ENCODE measurements around the gene CHST11. TPM values are rescaled to one million over a fixed set of nuclear protein-coding genes. Genes with fewer than 3 reads are reported as not detected.

CHST11 gene
- total and polyA plus RNA-seq, 10 donors: 5.2 to 65.1 (median 48.4) TPM

GRCh38 chr12:104752016-104752415 is 295.3 kb downstream of the CHST11 start:
- Histone ChIP-seq H3K27ac (peak overlapping the region in 1 of 8 donors; percentile 10), H3K36me3 (peaks cover 0 to 6% (median 3%) of the 10 kb centered on the region in 6 donors), H3K9me3 (no peaks in the 10 kb centered on the region), H3K27me3 (replicated peaks in 1 of 7) (no peaks in the 10 kb centered on the region), H3K4me3 (no peak overlapping the region), H3K4me1 (peaks cover 22 to 60% (median 50%) of the 10 kb centered on the region in 6 donors)
- intact Hi-C loops (cut with DNase I; ENCODE audit: low total_unique reads): no loop called here
- DNase-seq: peak; percentile 65
- TF ChIP-seq, protein P1, sequence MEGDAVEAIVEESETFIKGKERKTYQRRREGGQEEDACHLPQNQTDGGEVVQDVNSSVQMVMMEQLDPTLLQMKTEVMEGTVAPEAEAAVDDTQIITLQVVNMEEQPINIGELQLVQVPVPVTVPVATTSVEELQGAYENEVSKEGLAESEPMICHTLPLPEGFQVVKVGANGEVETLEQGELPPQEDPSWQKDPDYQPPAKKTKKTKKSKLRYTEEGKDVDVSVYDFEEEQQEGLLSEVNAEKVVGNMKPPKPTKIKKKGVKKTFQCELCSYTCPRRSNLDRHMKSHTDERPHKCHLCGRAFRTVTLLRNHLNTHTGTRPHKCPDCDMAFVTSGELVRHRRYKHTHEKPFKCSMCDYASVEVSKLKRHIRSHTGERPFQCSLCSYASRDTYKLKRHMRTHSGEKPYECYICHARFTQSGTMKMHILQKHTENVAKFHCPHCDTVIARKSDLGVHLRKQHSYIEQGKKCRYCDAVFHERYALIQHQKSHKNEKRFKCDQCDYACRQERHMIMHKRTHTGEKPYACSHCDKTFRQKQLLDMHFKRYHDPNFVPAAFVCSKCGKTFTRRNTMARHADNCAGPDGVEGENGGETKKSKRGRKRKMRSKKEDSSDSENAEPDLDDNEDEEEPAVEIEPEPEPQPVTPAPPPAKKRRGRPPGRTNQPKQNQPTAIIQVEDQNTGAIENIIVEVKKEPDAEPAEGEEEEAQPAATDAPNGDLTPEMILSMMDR (IDR thresholded peaks at IDR 0.05 in 8 of 11, conservative IDR thresholded peaks at IDR 0.05 in 3 of 11): no peak
- TF ChIP-seq POLR2A (IDR thresholded peaks at IDR 0.05) (no peak), POLR2AphosphoS5 (IDR thresholded peaks at IDR 0.05) (no peak)
- WGBS, 5 donors: 93 to 99% (median 96%) methylated on average over 4 of the region's 4 CpGs

DNA sequence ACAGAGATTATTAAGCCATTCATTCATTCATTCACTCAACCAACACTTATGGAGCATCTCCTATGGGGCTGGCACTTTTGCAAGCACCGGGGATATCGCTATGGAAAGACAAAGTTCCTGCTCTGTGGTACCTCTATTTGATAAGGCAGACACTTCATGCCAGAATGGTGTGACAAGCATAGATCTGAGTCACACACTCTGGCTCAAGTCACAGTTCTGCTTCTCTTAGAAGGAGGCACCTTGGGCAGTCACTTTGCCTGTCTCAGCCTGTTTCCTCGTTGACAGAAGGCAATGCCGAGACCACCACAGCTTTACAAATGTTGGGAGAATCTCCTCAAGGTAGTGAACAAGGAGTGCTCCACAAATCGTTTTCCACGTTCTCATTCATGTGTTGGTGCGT is 296.1 kb downstream of the CHST11 start:
- intact Hi-C loops (cut with DNase I; ENCODE audit: low total_unique reads): no loop called here
- Histone ChIP-seq H3K4me3 (no peak overlapping the region), H3K4me1 (peaks cover 22 to 51% (median 43%) of the 10 kb centered on the region in 6 donors), H3K36me3 (peaks cover 0 to 14% (median 12%) of the 10 kb centered on the region in 6 donors), H3K27ac (no peak overlapping the region), H3K27me3 (replicated peaks in 1 of 7) (no peaks in the 10 kb centered on the region), H3K9me3 (no peaks in the 10 kb centered on the region)
- TF ChIP-seq, protein P1 (IDR thresholded peaks at IDR 0.05 in 8 of 11, conservative IDR thresholded peaks at IDR 0.05 in 3 of 11): no peak
- TF ChIP-seq POLR2AphosphoS5 (IDR thresholded peaks at IDR 0.05) (no peak), POLR2A (IDR thresholded peaks at IDR 0.05) (no peak)
- DNase-seq: no peak
- WGBS, 5 donors: 90 to 94% (median 92%) methylated on average over 7 of the region's 7 CpGs

GRCh38 chr12:104756901-104757300 is 300.2 kb downstream of the CHST11 start:
- Histone ChIP-seq H3K9me3 (no peaks in the 10 kb centered on the region), H3K4me1 (peaks cover 0 to 18% (median 5%) of the 10 kb centered on the region in 6 donors), H3K36me3 (peaks cover 0 to 31% (median 20%) of the 10 kb centered on the region in 6 donors), H3K27ac (no peak overlapping the region), H3K27me3 (replicated peaks in 1 of 7) (no peaks in the 10 kb centered on the region), H3K4me3 (no peak overlapping the region)
- peak; percentile 57 for DNase-seq
- 92 to 100% (median 97%) methylated on average over 11 to 20 of the region's 20 CpGs for WGBS, 5 donors
- intact Hi-C loops (cut with DNase I; ENCODE audit: low total_unique reads): no loop called here
- TF ChIP-seq, protein P1 (IDR thresholded peaks at IDR 0.05 in 8 of 11, conservative IDR thresholded peaks at IDR 0.05 in 3 of 11): no peak
- TF ChIP-seq POLR2A (IDR thresholded peaks at IDR 0.05) (no peak), POLR2AphosphoS5 (IDR thresholded peaks at IDR 0.05) (peak in 2 of 3 donors; percentile 4 to 41)

DNA sequence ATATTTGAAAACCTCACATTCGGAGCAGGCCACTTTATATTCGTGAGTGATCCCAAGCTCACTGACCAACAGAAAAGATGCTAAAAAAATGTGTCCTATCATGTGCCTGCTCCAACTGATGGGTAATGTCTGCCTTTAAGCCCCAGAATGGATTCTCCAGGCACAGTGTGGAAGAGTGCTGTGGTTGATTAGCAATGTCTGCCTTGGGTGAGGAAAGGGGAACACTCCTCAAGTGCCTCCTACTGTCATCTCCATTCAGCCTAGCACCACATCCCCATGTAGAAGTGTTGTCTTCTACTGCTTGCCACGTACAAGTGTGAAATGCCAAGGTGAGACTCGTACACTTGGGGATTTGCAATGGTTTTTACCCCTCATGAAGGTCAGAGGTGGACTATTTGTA is 302.0 kb downstream of the CHST11 start:
- DNase-seq: no peak
- H3K4me1 ChIP-seq: peaks cover 0 to 23% (median 2%) of the 10 kb centered on the region in 6 donors
- no peak overlapping the region for H3K4me3 ChIP-seq
- TF ChIP-seq POLR2A (IDR thresholded peaks at IDR 0.05) (no peak), POLR2AphosphoS5 (IDR thresholded peaks at IDR 0.05) (peak in 1 of 3 donors; percentile 12)
- peaks cover 0 to 31% (median 20%) of the 10 kb centered on the region in 6 donors for H3K36me3 ChIP-seq
- intact Hi-C loops (cut with DNase I; ENCODE audit: low total_unique reads): no loop called here
- no peak overlapping the region for H3K27ac ChIP-seq
- no peaks in the 10 kb centered on the region for H3K27me3 ChIP-seq (replicated peaks in 1 of 7)
- no peaks in the 10 kb centered on the region for H3K9me3 ChIP-seq
- 89 to 96% (median 95%) methylated on average over 4 of the region's 4 CpGs for WGBS, 5 donors

Data from spleen (tissue), 11 donors.